PC-3 (cell line): Measurements from ENCODE around the gene TESK1. TPM values are rescaled to one million over a fixed set of nuclear protein-coding genes. Genes with fewer than 3 reads are reported as not detected.

Experiments used
- ATAC-seq: fragments of 200-7000 bp; cut with Tn5 transposase; 2 replicates; pipeline ENCODE4 v1.9.1; 2020; ENCODE audit warnings: mild to moderate bottlenecking, moderate library complexity
- BruUV-seq: library from RNA; stranded (reverse); fragments of 400-500 nt; replicated peaks from 2 replicates; lab custom pipeline; 2021; lab: Mats Ljungman, UMichigan
- CTCF ChIA-PET: fragments of 300-600 bp; sonication (Branson Sonifier 250); formaldehyde crosslinking; loops from one replicate; lab custom pipeline; 2022; ENCODE audit warnings: antibody characterized with exemption; lab: Charles Lee
- POLR2A ChIA-PET: fragments of 300-600 bp; sonication (Branson Sonifier 250); formaldehyde crosslinking; loops from one replicate; lab custom pipeline; 2022; ENCODE audit warnings: antibody characterized with exemption; ENCODE audit not compliant: unreplicated experiment; lab: Charles Lee
- DNase-seq: peaks from one replicate; pipeline ENCODE4 v3.0.0-alpha.2; 2015
- H2AFZ ChIP-seq: fragments of 300-600 bp; sonication (generic); 2 replicates; pipeline ENCODE4 v1.6.0; 2016; ENCODE audit warnings: antibody characterized with exemption, low read length
- H3F3A ChIP-seq: fragments of 300-600 bp; sonication (generic); one replicate; pipeline ENCODE4 v1.6.0; 2017; ENCODE audit warnings: antibody characterized with exemption, low read length, control low read depth, mild to moderate bottlenecking; ENCODE audit not compliant: unreplicated experiment
- H3K27ac ChIP-seq: fragments of 300-600 bp; sonication (generic); 2 replicates; pipeline ENCODE4 v1.5.1; 2016; ENCODE audit warnings: mild to moderate bottlenecking, low read length
- H3K27me3 ChIP-seq: fragments of 300-600 bp; sonication (generic); 2 replicates; pipeline ENCODE4 v1.6.1; 2016; ENCODE audit warnings: low read length, mixed read lengths
- H3K36me3 ChIP-seq: fragments of 300-600 bp; sonication (generic); 2 replicates; pipeline ENCODE4 v1.6.1; 2016; ENCODE audit warnings: low read depth, mixed run types, low read length, mixed read lengths
- H3K4me1 ChIP-seq: fragments of 300-600 bp; sonication (generic); 2 replicates; pipeline ENCODE4 v1.5.1; 2016; ENCODE audit warnings: low read length; ENCODE audit not compliant: insufficient read depth
- H3K4me2 ChIP-seq: fragments of 300-600 bp; sonication (generic); 2 replicates; pipeline ENCODE4 v1.6.0; 2016; ENCODE audit warnings: low read length
- H3K4me3 ChIP-seq: fragments of 300-600 bp; sonication (generic); 2 replicates; pipeline ENCODE4 v1.5.1; 2016; ENCODE audit warnings: mild to moderate bottlenecking, low read length, mixed read lengths
- H3K79me2 ChIP-seq: fragments of 300-600 bp; sonication (generic); 2 replicates; pipeline ENCODE4 v1.6.1; 2017; ENCODE audit warnings: low read length, mixed read lengths
- H3K9ac ChIP-seq: fragments of 300-600 bp; sonication (generic); 2 replicates; pipeline ENCODE4 v1.6.0; 2016; ENCODE audit warnings: mild to moderate bottlenecking, low read length
- H3K9me2 ChIP-seq: fragments of 300-600 bp; sonication (generic); replicated peaks from 2 replicates; pipeline ENCODE4 v1.6.1; 2016; ENCODE audit warnings: mixed run types, low read length, mixed read lengths
- H3K9me3 ChIP-seq: fragments of 300-600 bp; sonication (generic); 2 replicates; pipeline ENCODE4 v1.6.1; 2016; ENCODE audit warnings: low read length, mixed read lengths
- H4K20me1 ChIP-seq: fragments of 300-600 bp; sonication (generic); 2 replicates; pipeline ENCODE4 v1.6.1; 2016; ENCODE audit warnings: low read length, mixed read lengths
- CTCF ChIP-seq: fragments of 300-600 bp; sonication (generic); conservative IDR thresholded peaks from 2 replicates; pipeline ENCODE4 v1.5.1; 2017; ENCODE audit warnings: antibody characterized with exemption, low read depth, mild to moderate bottlenecking, low read length
- EZH2 ChIP-seq: fragments of 300-600 bp; sonication (generic); IDR thresholded peaks from one replicate; pipeline ENCODE4 v1.6.1; 2017; ENCODE audit warnings: antibody characterized with exemption, mild to moderate bottlenecking, low read length; ENCODE audit not compliant: unreplicated experiment
- EZH2phosphoT487 ChIP-seq: fragments of 300-600 bp; sonication (generic); IDR thresholded peaks from 2 replicates; pipeline ENCODE4 v1.6.1; 2018; ENCODE audit warnings: mild to moderate bottlenecking, antibody characterized with exemption, low read length, borderline replicate concordance
- intact Hi-C: fragments of 100-400 bp; cut with micrococcal nuclease; formaldehyde crosslinking; loops from 2 replicates; pipeline ENCODE4 v1.9.0; 2023
- total RNA-seq: library from RNA; depleted of rRNA; stranded (reverse); fragments of >200 nt; gene quantifications from 2 replicates; pipeline ENCODE4 v1.2.3, GENCODE V29; 2014

Gene TESK1
- total RNA-seq, 1 experiment from 2014 or later, result 11.2 TPM

- peaks cover 29% of the 10 kb centered on the region for H3K79me2 ChIP-seq
- ChIA-PET CTCF (interaction anchor here (0.6 to 1.1 kb wide), 2 partner anchors 52 to 69 kb away, joined by 3 read pairs; no protein-coding TSS in a partner anchor), POLR2A (interaction anchor here (0.6 to 0.8 kb wide), 3 partner anchors 54 to 244 kb away, joined by 3 to 4 read pairs (median 3); no protein-coding TSS in a partner anchor)
- peak within 1 kb of the TSS; percentile 89 for H2AFZ ChIP-seq
- no peaks in the 10 kb centered on the region for H4K20me1 ChIP-seq
- H3K27ac ChIP-seq, result peak within 1 kb of the TSS; percentile 98
- peak within 1 kb of the TSS; percentile 97 for H3K9ac ChIP-seq
- no peaks in the 10 kb centered on the region for H3K27me3 ChIP-seq
- peaks cover 7% of the 10 kb centered on the region for H3F3A ChIP-seq
- ATAC-seq, result peak; percentile 60
- H3K9me3 ChIP-seq, result no peaks in the 10 kb centered on the region
- BruUV-seq, result no TSS peak
- no peaks in the 10 kb centered on the region for H3K9me2 ChIP-seq
- intact Hi-C loops, result loop anchor here (2.0 to 10.0 kb wide), 3 partner anchors 39 to 136 kb away; partner anchors contain the start of gene NPR2
- peaks cover 20% of the 10 kb centered on the region for H3K36me3 ChIP-seq
- no peak for TF ChIP-seq EZH2
- no peak for TF ChIP-seq EZH2phosphoT487
- peak; percentile 57 for TF ChIP-seq CTCF
- peak within 1 kb of the TSS; percentile 96 for H3K4me3 ChIP-seq
- H3K4me2 ChIP-seq, result peak within 1 kb of the TSS; percentile 98
- peaks cover 27% of the 10 kb centered on the region for H3K4me1 ChIP-seq
- DNase-seq, result peak; percentile 81
These were observed 53.3 kb downstream of the TESK1 start, which contains the start of gene CCDC107 for GRCh38 chr9:35658137-35658967. TSS of gene CCDC107 (plus strand) at chr9:35658292. CDS start at chr9:35658380, 88 bp downstream.

- TF ChIP-seq CTCF (no peak), EZH2 (no peak), EZH2phosphoT487 (no peak)
- no peaks in the 10 kb centered on the region for H4K20me1 ChIP-seq
- no peaks in the 10 kb centered on the region for H3K27me3 ChIP-seq
- H3K27ac ChIP-seq, result peak overlapping the region; percentile 98
- CTCF ChIA-PET, result no interaction called here
- H3K79me2 ChIP-seq, result peaks cover 29% of the 10 kb centered on the region
- H2AFZ ChIP-seq, result no peak overlapping the region
- peaks cover 32% of the 10 kb centered on the region for H3K4me1 ChIP-seq
- H3K36me3 ChIP-seq, result peaks cover 20% of the 10 kb centered on the region
- H3K9ac ChIP-seq, result peak overlapping the region; percentile 97
- H3K9me2 ChIP-seq, result no peaks in the 10 kb centered on the region
- intact Hi-C loops, result loop anchor here (2.0 to 10.0 kb wide), 3 partner anchors 38 to 136 kb away; partner anchors contain the start of gene NPR2
- peak; percentile 62 for DNase-seq
- peak overlapping the region; percentile 98 for H3K4me2 ChIP-seq
- peak; percentile 21 for ATAC-seq
- peaks cover 7% of the 10 kb centered on the region for H3F3A ChIP-seq
- H3K4me3 ChIP-seq, result peak overlapping the region; percentile 96
- TSS peak; percentile 55 for BruUV-seq
- POLR2A ChIA-PET, result interaction anchor here (0.6 kb wide), 1 partner anchor 244 kb away, joined by 3 read pairs; no protein-coding TSS in a partner anchor
- no peaks in the 10 kb centered on the region for H3K9me3 ChIP-seq
These were observed 53.8 kb downstream of the TESK1 start for GRCh38 chr9:35658968-35659220.
